Cardiac muscle cell (in vitro differentiated cells and primary cell): ENCODE results near the gene RELN. TPM values are rescaled to one million over a fixed set of nuclear protein-coding genes. Genes with fewer than 3 reads are reported as not detected.

Experiments
- DNase-seq, 2 donors: peaks; one replicate each; pipeline versions ENCODE4 v3.0.0 to v3.0.0-alpha.2; 2010 to 2017; ENCODE audit warnings: low read depth in 1 of 2, low spot score in 1 of 2
- H3K27ac ChIP-seq: fragments of 200-600 bp; sonication (generic); 2 replicates; pipeline ENCODE4 v1.5.1; 2016
- H3K27me3 ChIP-seq: fragments of 200-600 bp; sonication (generic); 2 replicates; pipeline ENCODE4 v1.6.0; 2016; ENCODE audit warnings: control low read depth
- H3K36me3 ChIP-seq: fragments of 200-600 bp; sonication (generic); 2 replicates; pipeline ENCODE4 v1.5.1; 2016; ENCODE audit warnings: control low read depth
- H3K4me1 ChIP-seq: fragments of 200-600 bp; sonication (generic); 2 replicates; pipeline ENCODE4 v1.8.1; 2017; ENCODE audit warnings: low read depth, mild to moderate bottlenecking, mixed run types
- H3K4me3 ChIP-seq: fragments of 200-600 bp; sonication (generic); 2 replicates; pipeline ENCODE4 v1.5.1; 2016; ENCODE audit warnings: mild to moderate bottlenecking
- H3K9me3 ChIP-seq: fragments of 200-600 bp; sonication (generic); 2 replicates; pipeline ENCODE4 v1.5.1; 2017; ENCODE audit warnings: low read depth, mild to moderate bottlenecking, control low read depth
- polyA plus RNA-seq: library from polyadenylated mRNA; unstranded; fragments of >200 nt; fragmentation: Nextera tagmentation; extraction: Ambion mirVana; gene quantifications from 2 replicates; pipeline ENCODE4 v1.2.1, GENCODE V29; 2016
- total RNA-seq: library from RNA; depleted of rRNA; stranded (reverse); fragments of >200 nt; gene quantifications from 2 replicates; pipeline ENCODE4 v1.2.3, GENCODE V29; 2016
- TF ChIP-seq, protein P1 (sequence below): IDR thresholded peaks from 2 replicates; pipeline ENCODE4 v1.5.1; 2012; ENCODE audit warnings: low read depth, mild to moderate bottlenecking, low read length

Gene RELN
- total and polyA plus RNA-seq, 2 experiments from 2014 or later, result 19.2 to 46.9 TPM

DNA sequence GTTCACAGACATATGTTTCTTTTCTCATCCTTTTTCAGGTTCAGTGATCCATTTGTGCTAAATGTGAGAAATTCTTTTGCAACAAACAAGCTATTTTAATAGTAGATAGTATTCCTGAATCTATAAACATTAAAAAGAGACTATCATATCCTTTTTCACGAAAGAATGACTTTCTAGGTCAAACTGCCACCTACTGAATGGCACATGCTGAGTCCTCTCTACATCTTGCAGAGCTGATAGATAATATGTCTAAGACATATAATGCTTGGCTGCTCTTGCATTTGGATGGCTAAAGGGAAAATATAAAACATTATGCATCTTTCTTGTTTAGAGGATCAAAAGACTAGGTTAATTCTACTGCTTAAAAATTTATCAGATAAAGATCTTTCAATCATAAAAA is 429.3 kb downstream of the RELN start:
- Histone ChIP-seq H3K27me3 (no peaks in the 10 kb centered on the region), H3K4me3 (no peak overlapping the region), H3K27ac (no peak overlapping the region), H3K9me3 (no peaks in the 10 kb centered on the region), H3K36me3 (no peaks in the 10 kb centered on the region), H3K4me1 (peaks cover 10% of the 10 kb centered on the region)
- DNase-seq, result no peak
- TF ChIP-seq, protein P1, sequence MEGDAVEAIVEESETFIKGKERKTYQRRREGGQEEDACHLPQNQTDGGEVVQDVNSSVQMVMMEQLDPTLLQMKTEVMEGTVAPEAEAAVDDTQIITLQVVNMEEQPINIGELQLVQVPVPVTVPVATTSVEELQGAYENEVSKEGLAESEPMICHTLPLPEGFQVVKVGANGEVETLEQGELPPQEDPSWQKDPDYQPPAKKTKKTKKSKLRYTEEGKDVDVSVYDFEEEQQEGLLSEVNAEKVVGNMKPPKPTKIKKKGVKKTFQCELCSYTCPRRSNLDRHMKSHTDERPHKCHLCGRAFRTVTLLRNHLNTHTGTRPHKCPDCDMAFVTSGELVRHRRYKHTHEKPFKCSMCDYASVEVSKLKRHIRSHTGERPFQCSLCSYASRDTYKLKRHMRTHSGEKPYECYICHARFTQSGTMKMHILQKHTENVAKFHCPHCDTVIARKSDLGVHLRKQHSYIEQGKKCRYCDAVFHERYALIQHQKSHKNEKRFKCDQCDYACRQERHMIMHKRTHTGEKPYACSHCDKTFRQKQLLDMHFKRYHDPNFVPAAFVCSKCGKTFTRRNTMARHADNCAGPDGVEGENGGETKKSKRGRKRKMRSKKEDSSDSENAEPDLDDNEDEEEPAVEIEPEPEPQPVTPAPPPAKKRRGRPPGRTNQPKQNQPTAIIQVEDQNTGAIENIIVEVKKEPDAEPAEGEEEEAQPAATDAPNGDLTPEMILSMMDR, result no peak

DNA sequence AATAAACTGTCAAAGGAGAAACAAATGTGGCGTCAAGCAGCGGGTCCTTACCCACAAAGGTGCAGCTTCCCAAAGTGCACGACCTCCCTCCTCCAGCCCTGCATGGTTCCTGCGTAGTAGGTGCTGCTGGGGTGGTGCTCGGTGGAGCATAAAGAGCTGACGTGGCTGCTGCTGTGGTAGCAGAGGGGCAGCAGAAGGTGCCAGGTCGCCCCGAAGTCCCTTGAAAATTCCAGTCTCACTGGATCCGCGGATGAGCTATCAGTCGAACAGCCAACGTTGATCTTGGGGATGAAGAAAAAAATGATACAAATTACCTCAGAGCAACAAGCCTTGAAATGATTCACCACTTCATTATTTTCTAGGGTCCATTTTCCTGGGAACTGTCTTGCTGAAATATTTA is 438.4 kb downstream of the RELN start:
- Histone ChIP-seq H3K4me3 (no peak overlapping the region), H3K27me3 (no peaks in the 10 kb centered on the region), H3K4me1 (no peaks in the 10 kb centered on the region), H3K27ac (no peak overlapping the region), H3K36me3 (no peaks in the 10 kb centered on the region), H3K9me3 (no peaks in the 10 kb centered on the region)
- DNase-seq, result no peak
- TF ChIP-seq, protein P1, result no peak

DNA sequence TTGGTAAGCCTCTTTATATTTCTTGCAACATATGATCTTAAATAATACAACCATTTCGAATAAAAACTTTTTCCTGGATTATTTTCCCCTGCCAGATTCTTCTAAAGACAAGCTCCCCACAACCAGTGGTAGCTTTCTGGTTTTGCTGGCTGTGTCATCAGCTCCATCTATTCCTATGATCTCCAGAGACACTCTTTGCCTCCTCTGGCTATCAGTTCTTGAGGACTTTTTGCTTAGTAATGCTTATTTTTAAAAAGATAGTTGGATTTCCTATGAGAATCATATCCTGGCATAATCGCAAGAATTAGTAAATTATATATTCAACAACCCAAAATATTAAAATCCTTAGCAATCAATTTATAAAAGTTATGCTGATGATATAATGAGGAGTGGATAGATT is 439.7 kb downstream of the RELN start:
- Histone ChIP-seq H3K36me3 (no peaks in the 10 kb centered on the region), H3K27me3 (no peaks in the 10 kb centered on the region), H3K9me3 (no peaks in the 10 kb centered on the region), H3K4me3 (no peak overlapping the region), H3K27ac (no peak overlapping the region), H3K4me1 (no peaks in the 10 kb centered on the region)
- DNase-seq, result no peak
- TF ChIP-seq, protein P1, result no peak

DNA sequence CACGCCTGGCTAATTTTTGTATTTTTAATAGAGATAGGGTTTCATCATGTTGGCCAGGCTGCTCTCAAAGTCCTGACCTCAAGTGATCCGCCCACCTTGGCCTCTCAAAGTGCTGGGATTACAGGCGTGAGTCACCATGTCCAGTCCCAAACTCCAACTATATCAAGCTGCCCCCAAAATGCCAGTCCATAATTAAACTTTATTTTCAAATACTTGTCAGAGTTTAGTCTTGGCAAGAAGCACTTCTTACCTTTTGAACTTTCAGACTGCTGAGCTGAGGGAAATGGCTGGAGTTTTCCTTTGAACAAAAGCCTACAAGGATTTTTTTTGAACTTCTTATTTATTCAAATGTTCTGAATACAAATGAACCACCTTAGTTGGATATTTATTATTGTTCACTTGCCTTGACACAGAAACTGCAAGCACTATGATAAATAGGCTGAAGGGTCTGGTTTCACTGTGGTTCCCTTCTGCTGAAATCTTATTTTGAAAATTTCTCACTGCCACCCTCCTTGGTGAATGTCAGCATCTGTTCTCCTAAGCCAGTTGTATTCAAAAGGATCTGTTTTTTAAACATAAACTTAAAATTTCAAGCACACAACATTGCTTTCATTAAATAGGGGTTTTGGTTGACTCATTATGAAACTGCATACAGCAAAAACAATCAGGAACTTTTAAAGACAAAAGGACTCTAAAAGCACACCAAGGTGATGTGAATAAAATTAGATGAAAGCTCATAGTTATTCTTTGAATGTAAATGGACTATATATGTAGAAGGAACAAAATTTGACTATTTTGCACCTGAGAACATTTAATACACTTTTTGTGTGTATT is 441.8 kb downstream of the RELN start:
- DNase-seq, result no peak
- Histone ChIP-seq H3K36me3 (no peaks in the 10 kb centered on the region), H3K27me3 (no peaks in the 10 kb centered on the region), H3K27ac (no peak overlapping the region), H3K4me1 (no peaks in the 10 kb centered on the region), H3K4me3 (no peak overlapping the region), H3K9me3 (no peaks in the 10 kb centered on the region)
- TF ChIP-seq, protein P1, result no peak

DNA sequence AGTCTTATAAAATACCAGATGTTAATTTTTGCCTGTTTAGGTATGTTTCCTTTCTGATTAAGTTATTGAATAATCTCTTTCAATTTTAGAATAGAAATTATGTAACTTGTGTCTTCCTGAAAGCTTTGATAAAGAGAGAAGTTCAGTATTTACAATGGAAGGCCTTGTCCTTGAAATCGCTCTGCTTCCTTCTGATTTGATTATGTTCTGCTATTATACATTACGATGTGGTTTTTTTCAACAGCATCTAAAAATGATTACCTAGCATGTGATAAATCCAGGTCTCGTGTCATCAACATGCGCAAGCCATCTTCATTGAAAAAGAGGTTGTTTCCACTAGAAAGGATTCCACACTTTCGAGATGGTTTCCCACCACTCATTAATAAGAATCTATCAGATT is 447.0 kb downstream of the RELN start:
- no peak for DNase-seq
- Histone ChIP-seq H3K4me1 (no peaks in the 10 kb centered on the region), H3K9me3 (no peaks in the 10 kb centered on the region), H3K27ac (no peak overlapping the region), H3K4me3 (no peak overlapping the region), H3K27me3 (no peaks in the 10 kb centered on the region), H3K36me3 (peaks cover 3% of the 10 kb centered on the region)
- TF ChIP-seq, protein P1, result no peak
